ENCODE data around the gene ROBO2. TPM values are rescaled to one million over a fixed set of nuclear protein-coding genes. Genes with fewer than 3 reads are reported as not detected.

ROBO2 gene
- polyA plus RNA-seq, 1 experiment = 1.6 TPM

GRCh38 chr3:77081240-77081661 is 41.4 kb downstream of the ROBO2 start:
- no peak overlapping the region for H3K4me3 ChIP-seq (ENCODE audit: low read depth, low read length)
- no peaks in the 10 kb centered on the region for H3K27me3 ChIP-seq (ENCODE audit: control insufficient read depth, insufficient read depth, low read length)
- ChIA-PET CTCF (no interaction called here), POLR2A (no interaction called here)
- peak; percentile 7 for DNase-seq (ENCODE audit: low read depth)
- no peak for TF ChIP-seq CTCF (IDR thresholded peaks at IDR 0.05; ENCODE audit: insufficient read depth, low read depth, low read length)
- H3K36me3 ChIP-seq (ENCODE audit: control insufficient read depth, insufficient read depth, low read length) = no peaks in the 10 kb centered on the region

GRCh38 chr3:77084511-77084910 is 44.6 kb downstream of the ROBO2 start:
- no peak overlapping the region for H3K4me3 ChIP-seq (ENCODE audit: low read depth, low read length)
- no peaks in the 10 kb centered on the region for H3K36me3 ChIP-seq (ENCODE audit: control insufficient read depth, insufficient read depth, low read length)
- CTCF ChIA-PET = no interaction called here
- no peaks in the 10 kb centered on the region for H3K27me3 ChIP-seq (ENCODE audit: control insufficient read depth, insufficient read depth, low read length)
- no peak for DNase-seq (ENCODE audit: low read depth)
- TF ChIP-seq CTCF (IDR thresholded peaks at IDR 0.05; ENCODE audit: insufficient read depth, low read depth, low read length) = no peak
- POLR2A ChIA-PET = no interaction called here

GRCh38 chr3:77086408-77086807 is 46.5 kb downstream of the ROBO2 start:
- DNase-seq (ENCODE audit: low read depth) = no peak
- POLR2A ChIA-PET = no interaction called here
- Histone ChIP-seq H3K4me3 (ENCODE audit: low read depth, low read length) (no peak overlapping the region), H3K36me3 (ENCODE audit: control insufficient read depth, insufficient read depth, low read length) (no peaks in the 10 kb centered on the region), H3K27me3 (ENCODE audit: control insufficient read depth, insufficient read depth, low read length) (no peaks in the 10 kb centered on the region)
- CTCF ChIA-PET = no interaction called here
- no peak for TF ChIP-seq CTCF (IDR thresholded peaks at IDR 0.05; ENCODE audit: insufficient read depth, low read depth, low read length)

GRCh38 chr3:77091809-77092208 is 51.9 kb downstream of the ROBO2 start:
- H3K27me3 ChIP-seq (ENCODE audit: control insufficient read depth, insufficient read depth, low read length) = no peaks in the 10 kb centered on the region
- no peak overlapping the region for H3K4me3 ChIP-seq (ENCODE audit: low read depth, low read length)
- no peak for TF ChIP-seq CTCF (IDR thresholded peaks at IDR 0.05; ENCODE audit: insufficient read depth, low read depth, low read length)
- ChIA-PET CTCF (no interaction called here), POLR2A (no interaction called here)
- DNase-seq (ENCODE audit: low read depth) = no peak
- H3K36me3 ChIP-seq (ENCODE audit: control insufficient read depth, insufficient read depth, low read length) = no peaks in the 10 kb centered on the region

- CTCF ChIA-PET = no interaction called here
- no peaks in the 10 kb centered on the region for H3K27me3 ChIP-seq (ENCODE audit: control insufficient read depth, insufficient read depth, low read length)
- no peak for DNase-seq (ENCODE audit: low read depth)
- TF ChIP-seq CTCF (IDR thresholded peaks at IDR 0.05; ENCODE audit: insufficient read depth, low read depth, low read length) = no peak
- no peaks in the 10 kb centered on the region for H3K36me3 ChIP-seq (ENCODE audit: control insufficient read depth, insufficient read depth, low read length)
- H3K4me3 ChIP-seq (ENCODE audit: low read depth, low read length) = no peak overlapping the region
- POLR2A ChIA-PET = no interaction called here
Observed at GRCh38 chr3:77093101-77093500, 53.2 kb downstream of the ROBO2 start.

All from BJ (cell line).